NCI-H510A (cell line): ENCODE results near the gene PPP1R1B.

Source experiments
- DNase-seq: peaks from one replicate; lab custom pipeline; 2025; lab: John Stamatoyannopoulos, UW

The PPP1R1B gene

DNA sequence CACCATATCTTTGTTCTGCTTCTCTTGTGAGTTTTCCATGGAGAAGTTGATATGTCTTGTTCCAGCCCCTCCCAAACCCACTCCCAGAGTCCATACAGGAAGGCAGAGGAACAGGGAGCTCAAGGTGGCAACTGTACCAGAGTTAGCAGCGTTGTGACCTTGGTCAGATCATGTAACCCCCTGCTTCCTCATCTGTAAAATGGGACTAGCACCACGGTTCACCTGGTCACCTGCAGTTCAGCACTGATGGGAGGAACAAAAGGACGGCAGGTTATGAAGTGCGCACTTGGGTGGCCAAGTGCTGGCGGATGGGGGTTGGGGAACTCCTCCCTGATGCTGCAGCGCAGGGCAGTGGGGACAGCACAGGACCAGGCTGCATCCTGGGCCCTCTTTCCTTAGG is 11.3 kb upstream of the PPP1R1B start:
- DNase-seq = no peak

DNA sequence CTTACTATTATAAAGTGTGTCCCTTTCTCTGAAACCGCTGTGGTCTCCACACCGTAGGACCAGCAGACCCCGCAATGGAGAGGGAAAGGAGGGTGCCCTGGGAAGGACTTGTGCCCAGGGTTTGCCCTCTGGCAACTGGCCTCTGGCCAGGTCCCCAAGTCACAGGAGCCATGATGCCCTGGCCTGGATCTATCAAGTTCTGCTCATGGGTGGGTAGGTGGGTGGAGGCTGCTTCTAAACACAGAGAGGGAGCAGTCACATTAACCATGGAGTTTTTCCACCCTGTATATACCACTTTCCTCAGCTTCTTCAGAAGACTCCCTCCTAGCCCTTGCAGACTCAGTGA is 9.7 kb upstream of the PPP1R1B start:
- DNase-seq = no peak

DNA sequence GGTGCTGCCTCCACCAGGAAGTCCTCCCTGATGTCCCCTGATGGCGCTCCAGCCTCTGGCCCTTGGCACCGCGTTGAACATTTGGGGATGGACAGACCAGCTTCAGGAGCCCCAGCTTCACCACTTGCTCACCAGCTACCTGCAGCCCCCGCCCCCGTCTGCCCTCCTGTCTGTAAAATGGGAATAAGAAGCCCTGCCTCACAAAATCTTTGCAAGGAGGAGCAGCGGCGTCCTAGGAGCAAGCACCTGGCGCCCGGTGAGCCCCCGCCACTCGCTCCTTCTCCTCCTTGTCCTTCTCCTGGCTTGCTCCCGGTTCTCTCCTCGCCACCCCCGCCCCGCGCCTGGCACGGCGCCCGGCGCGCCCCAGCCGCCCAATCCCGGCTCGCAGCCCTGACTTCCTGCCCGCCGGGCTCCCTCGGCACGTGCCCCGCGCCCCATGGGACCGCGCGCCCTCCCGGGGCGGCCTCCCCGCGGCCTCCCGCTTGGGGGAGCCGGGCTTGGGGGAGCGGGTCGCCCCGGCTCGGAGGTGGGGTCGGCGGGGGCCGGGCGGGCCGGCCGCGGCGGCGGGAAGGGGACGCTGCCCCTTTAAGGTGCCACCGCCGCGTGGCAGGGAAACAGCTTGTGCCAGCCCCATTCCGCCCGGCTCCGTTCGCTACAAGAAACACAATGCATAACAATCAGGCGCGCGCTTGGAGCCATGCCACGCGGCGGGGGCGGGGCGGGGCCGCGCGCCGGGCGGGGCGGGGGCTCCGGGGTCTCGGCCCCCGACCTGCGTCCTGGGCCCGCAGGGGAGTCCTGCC is 9.1 kb upstream of the PPP1R1B start:
- peak; percentile 69 for DNase-seq

DNA sequence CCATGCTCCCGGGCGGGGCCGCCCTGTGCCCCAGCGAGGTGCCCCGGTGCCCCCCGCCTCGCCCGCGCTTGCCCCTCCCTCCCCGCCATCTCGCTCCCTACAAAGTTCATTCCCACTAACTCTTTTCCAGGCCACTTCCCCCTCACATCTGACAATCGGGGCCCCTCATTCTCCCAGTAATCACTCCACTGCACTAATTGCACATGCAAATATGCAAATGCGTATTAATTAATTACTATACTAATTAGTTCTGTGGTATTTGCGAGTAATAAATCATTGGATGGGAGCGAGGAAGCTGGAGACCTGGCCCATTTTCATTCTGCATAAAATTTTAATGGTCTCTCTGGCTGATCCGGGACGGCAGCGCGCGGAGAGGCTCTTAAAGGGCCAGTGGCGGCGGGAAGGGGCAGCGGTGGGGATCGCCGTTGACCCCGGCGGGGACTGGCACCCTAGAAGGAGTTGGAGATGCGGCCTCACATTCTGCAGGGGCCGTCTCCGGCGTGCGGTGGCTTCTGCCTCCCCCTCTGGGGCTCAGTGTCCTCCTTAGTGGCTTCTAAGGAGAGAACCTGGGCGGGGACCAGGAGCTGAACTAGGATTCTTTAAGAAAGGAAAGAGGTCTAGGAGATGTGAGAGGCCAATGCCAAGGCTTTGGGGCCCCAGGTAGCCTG is 8.4 kb upstream of the PPP1R1B start:
- DNase-seq = no peak

DNA sequence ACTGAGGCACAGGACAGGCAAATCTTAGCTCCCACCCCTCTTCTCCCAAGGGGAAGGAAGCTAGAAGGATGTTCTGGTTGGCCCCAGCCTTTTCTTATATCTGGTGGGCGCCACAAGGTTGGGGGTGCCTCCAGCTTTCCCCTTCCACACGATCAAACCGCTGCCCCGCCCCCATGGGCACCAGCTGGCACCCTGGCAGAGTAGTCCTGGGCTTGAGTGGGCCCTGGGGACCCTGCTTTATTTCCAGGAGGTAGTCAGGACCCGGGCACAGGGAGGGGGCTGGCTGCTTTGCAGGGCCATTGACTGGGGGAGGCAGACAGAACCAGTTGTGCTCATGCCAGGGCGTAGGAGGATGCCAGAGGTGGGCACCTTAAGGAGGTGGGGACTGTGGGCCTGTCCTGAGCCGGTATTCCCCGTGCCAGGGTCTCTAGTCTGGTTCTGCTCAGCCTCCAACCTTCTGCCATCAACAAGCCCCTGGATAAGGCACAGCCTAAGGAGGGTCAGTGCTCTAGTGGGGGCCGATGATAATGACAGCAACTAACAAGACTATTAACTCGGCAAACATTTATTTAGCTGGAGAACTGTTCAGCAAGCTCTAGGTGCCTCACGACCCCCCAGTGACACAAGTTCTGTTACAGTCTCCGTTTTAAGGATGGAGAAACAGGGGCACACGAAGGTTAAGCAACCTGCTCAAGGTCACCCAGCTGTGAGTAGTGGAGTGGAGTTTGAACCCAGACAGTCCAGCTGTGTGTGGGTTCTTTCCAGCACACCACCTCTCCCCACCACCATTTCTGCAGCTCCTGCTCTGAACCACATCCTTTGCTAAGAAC is 7.6 kb upstream of the PPP1R1B start:
- no peak for DNase-seq

DNA sequence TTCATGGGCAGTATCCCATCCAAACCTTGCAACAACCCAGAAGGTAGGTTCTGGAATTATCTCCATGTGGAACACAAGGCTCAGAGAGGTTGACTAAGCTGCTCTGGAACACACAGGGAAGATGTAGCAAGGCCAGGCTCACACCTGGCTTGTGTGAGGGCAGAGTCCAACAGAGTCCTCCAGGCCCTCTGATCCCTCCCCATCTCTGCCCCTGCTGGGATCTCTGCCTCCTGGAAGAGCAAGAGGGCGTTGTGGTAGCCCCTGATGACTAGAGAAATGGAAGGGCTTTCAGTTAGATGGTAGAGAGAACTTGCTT is 7.0 kb upstream of the PPP1R1B start:
- no peak for DNase-seq

DNA sequence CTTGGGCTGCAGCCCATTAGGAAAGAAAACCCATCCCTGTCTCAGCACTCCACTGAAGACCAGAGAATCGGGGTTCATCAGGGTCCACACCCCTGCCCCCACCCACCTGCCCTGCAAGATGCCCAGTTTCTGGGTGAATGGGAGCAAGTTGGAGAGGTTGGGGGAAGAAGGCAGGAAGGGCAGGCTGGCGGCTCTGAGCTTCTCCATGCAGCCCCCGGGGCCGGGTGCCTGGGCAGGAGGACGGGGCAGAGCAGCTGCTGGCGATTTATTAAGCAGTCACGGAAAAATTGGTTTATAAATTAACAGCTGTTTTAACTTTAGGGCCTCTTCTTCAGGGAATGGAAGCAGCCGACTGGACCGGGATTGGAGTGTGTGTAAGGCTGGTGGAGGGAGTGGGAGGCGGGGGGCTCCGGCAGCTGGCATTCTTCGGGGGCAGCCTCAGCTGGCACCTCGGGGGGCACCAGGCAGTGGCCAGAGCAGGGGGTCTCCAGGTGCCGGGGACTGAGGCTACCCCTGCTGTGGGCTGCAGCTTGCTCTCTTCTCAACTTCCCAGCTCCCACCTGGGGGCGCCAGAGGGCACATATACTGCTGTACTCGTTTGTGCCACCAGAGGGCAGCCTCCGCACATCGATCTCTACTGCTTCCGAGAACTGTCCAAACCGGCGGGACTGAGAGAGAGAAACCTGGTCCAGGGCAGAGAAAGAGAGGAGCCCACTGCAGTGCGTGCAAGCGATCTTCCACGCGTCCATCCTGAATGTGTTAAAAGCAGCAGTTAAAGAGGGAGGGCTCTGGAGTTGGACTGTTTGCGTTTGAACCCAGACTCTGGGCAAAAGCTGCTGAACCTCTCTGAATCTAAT is 5.0 kb upstream of the PPP1R1B start:
- DNase-seq = no peak

DNA sequence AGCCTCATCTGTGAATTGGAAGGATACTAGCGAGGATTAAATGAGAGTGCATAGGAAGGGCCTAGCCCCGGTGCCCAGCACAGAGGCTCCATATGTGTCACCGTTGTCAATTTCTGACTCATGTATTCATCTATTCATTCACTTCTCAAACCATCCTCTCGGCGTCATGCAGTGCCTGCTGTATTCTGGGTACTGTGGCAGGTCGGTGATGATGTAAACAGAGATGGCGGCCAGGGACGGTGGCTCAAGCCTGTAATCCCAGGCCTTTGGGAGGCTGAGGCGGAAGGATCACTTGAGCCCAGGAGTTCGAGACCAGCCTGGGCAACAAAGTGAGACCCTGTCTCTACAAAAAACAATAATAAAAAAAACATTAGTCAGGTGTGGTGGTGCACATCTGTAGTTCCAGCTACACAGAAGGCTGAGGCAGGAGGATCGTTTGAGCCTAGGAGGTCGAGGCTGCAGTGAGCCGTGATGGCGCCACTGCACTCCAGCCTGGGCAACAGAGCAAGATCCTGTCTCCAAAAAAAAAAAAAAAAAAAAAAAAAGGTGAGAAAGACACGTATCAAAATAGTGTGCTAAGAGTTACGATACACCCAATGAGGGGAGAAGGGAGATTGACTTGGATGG is 4.3 kb upstream of the PPP1R1B start:
- DNase-seq = no peak

DNA sequence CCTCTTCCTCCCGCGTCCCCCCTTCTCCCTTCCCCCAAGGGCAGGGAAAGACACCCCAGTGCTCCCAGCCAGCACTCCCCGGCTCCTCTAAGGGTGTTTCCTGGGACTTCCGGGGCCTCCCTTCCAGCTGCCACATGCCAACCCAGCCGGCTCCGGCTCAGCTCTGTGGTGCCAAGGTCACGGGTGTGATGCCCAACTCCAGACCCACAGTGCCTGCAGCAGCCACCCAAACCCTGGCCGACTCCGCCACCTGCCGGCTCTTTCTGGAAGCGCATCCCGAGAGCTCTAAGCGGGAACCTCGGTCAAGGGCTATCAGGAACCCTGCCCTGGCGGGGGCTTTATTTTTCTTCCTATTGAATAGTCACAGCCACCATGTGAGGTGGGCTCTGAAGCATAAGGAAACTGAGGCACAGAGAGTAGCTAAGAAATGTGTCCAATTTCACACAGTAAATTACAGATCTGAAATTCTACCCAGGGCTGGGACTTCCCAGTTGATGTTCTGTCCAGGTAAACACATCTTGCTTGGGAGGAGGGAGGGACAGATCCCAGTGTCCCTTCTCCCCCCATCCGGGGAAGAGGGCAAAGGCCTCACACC is 3.3 kb upstream of the PPP1R1B start:
- peak; percentile 48 for DNase-seq

DNA sequence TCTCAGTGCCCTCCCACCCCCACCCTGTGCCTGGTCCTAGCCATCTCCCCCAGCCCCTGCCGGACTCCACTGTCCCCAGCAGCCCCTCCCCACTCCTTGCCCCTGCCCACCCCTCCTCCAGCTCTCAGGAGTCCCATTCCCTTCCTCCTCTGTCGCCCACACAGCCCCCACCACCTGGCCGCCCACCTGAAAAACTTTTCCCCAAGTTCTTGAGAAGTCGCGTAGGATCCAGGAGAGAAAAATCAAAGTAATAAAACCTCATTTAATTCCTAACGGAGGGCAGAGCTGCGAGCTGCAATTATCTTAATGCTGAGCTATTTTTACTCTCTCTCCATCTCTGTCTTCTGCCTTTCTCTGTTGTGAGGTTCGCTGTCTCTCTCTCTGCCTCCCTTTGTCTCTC is 2.4 kb upstream of the PPP1R1B start:
- DNase-seq = no peak

DNA sequence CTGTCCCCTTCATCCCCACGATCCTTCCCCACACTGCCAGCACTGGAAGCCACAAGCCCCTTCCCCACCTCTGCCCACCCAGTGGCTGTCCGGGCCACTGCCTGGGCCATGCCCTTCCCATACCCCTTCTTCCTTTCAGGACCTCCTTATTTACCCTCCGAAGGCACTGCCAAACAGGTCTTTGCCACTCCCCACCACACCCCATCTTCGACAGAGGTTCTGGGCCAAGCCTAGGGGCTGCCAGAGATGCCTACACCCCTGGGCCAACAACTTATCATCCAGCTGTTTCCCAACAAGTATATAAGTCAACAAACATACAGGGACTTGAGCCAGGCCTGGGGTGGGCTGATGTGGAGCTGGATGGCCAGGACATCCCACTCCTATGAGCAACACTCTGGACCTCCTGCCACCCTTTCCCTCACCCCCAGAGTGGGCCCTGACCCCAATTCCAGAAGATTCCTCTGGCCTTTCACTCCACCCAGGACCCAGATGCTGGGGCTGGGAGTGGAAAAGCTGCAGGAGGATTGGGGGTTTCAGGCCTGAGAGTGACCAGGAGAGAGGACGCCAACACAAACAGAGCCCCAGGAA is 1.5 kb upstream of the PPP1R1B start:
- DNase-seq = no peak

DNA sequence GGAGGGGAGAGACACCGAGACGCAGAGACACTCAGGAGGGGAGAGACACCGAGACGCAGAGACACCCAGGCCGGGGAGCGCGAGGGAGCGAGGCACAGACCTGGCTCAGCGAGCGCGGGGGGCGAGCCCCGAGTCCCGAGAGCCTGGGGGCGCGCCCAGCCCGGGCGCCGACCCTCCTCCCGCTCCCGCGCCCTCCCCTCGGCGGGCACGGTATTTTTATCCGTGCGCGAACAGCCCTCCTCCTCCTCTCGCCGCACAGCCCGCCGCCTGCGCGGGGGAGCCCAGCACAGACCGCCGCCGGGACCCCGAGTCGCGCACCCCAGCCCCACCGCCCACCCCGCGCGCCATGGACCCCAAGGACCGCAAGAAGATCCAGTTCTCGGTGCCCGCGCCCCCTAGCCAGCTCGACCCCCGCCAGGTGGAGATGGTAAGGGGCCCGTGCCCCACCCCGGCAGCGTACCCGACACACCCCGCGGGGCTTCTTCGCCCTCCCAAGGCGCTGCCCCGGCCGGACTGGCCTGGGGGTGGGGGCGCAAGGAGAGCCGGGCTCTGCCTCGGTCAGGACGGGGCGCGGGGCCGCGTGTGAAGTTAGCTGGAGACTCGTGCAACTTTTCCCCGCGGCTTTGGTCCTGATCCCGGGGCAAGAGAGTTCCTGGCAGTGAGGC is 427 bp downstream of the PPP1R1B start:
- DNase-seq = no peak

DNA sequence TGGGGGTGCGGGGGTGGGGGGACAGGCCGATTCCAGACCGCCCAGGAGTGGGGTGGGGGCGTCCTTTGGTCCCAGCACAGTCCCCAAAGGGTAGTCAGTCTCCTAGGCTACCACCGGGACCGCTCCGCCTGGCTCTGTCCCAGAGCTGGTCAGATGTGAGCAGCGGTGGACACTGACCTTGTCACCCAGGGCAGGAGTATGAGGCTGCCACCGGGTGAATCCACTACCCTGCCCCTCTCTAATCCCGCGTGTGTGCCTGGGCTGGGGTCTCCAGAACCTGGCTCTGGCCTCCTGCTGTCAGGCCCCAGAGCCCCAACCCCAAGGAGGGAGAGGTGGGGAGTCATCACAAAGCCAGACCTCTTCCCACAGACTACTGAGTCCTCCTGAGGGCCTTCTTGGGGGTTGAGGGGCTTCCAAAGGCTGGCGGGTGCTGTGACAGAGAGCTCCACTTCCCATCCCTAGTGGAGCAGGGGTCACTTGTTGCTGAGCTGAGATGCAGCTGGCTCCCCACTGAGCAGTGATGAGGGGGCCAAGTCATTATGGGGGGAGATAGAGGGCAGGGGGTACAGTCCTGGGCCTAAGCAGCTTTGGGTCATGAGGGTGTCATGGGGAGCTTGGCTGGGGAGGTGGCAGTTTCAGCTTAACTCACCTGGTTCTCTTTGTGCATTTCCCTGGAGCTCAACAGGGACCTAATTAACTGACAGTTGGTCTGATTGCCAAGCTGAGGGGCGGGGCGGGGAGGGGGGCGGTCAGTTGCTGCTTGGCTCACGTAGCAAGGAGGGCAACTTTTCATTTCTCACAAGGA is 1.2 kb downstream of the PPP1R1B start:
- no peak for DNase-seq

DNA sequence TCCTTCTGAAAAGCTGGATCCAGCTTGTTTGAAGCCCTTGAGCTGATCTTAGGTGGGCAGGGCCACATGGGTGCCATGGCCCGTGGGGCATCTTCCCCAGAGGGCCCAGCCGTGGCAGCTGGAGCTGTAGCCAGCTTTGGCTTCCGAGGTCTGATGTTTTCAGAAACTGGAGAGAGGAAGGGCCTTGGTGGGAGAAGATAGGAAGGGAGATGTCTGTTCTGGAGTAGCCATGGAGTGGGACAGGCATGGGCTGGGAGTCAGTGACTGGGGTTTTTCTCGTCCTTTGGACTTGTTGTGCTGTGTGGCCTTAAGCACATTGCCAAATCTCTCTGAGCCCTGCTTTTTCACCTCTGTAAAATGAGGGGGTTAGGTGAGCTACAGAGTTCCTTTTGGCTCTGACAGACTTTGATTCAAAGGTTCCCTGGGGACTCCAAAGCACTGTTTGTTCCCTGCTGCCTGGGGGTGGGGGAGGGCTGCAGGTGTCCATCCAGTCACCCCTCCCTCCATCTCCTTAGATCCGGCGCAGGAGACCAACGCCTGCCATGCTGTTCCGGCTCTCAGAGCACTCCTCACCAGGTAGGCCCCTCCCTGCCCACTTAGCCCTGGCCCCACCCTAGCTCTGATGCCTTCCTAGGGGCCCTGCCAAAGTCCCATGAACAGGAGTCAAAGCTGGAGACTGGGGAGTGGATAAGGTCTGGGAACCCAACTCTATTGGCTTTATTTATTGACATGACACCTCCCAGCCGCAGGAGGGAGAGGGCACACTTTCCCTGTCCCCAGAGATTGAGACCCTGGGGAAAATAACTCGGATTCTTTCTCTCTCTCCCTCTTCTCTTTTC is 2.1 kb downstream of the PPP1R1B start:
- DNase-seq = peak; percentile 86

DNA sequence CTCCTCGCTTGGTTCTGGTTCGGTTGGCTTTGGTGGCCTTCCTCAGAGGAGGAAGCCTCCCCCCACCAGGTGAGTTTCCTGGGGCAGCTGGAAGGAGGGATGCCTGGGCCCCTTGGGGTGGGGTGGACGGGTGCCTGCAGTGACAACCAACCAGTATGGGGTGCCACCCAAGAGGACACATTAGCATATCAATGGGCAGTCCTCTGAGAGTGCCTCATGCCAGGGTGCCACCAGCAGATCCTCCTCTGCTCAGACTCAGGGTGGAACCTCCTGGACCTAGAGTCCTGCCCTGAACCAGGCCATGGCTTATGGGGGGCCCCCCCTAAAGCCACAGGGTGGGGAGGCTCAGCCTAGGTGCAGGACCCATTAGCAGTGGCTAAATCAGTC is 2.7 kb downstream of the PPP1R1B start:
- no peak for DNase-seq

DNA sequence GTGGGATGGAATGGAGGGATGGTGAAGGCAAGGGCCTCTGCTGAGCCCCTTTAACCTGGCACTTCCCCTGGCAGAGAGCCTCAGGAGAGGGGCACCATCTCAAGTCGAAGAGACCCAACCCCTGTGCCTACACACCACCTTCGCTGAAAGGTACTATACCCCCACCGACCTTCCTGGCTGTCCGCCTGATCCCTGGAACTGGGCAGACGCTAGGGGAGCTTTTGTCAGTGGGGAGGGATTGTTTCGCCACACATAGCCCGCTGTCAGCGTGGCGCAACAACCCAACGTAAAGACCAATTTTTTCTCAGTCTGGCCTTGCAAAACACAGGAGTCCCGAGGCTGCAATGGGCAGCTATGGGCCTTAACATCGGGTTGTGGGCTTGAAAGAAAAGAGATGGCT is 3.1 kb downstream of the PPP1R1B start:
- no peak for DNase-seq

DNA sequence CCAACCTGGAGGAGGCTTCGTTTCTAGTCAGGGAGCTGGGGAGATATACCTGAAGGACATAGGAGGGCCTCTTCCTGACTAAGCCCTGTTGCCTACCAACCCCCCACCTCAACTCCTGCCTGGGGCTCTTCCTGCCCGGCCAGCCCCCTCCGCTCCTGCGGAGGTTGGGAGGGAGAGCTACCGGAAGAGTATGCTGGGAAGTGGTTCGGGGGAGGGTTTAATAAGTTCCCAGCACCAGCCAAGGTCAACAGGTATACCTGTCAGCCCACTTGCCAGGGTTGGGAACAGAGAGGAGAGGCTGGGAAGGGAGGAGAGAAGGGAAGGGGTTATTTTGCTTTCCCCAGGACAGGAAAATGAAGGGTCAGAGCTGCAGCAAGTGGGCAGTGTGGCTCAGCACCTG is 4.7 kb downstream of the PPP1R1B start:
- peak; percentile 88 for DNase-seq

DNA sequence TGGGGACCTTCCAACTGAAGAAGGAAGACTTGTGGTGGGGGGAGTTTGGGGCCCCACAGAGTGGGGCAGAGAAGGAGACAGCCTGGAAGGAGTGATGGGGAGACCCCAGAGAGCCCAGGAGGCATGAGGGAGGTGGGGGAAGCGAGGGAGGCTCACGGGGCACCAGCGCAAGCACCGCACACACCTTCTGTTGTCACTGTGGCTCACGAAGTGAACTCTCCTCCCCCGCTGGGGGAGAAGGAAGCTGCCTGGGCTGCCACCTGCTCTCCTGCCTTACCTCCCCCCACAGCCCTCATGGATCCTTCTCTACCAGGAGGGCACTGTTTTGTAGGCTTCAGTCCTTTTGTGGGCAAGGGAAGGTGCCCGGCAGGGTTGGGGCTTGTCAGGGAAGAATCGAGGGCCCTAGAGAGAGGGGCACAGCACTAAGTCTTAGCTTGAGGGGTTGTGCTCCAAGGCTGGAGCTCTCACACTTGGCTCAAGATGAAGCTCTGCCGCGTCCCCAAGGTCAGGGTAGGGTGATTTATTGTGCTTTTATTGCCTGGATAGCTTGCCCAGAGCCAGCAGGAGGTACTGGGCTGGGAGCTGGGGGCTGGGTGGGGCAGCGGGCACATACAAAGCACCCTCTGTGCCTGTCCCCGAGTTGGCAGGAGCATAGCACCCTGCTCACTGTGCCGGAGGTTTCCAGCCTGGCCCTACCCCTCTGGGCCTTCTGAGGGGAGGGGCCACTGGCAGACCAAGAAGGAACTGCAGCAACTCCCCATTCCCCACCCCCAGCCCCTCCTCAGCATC is 5.6 kb downstream of the PPP1R1B start:
- peak; percentile 41 for DNase-seq
